NCI-H2171 treated with DMSO at 0.1 percent for 48 hours (cell line): ENCODE measurements around the gene LY86.
"Not testable (repeated sequence)": the region's sequence is repeated elsewhere in the genome, so short reads cannot be mapped to it uniquely, and the experiment has no call there.

Experiments
- DNase-seq: peaks from one replicate; lab custom pipeline; 2025; lab: John Stamatoyannopoulos, UW

The LY86 gene

GRCh38 chr6:6654599-6655575 lies 66.4 kb downstream of the LY86 start:
- no peak for DNase-seq

GRCh38 chr6:6655805-6656251 lies 67.3 kb downstream of the LY86 start:
- DNase-seq = peak; percentile 43

- DNase-seq = no peak
Observed at GRCh38 chr6:6656287-6656686, 67.8 kb downstream of the LY86 start.

DNA sequence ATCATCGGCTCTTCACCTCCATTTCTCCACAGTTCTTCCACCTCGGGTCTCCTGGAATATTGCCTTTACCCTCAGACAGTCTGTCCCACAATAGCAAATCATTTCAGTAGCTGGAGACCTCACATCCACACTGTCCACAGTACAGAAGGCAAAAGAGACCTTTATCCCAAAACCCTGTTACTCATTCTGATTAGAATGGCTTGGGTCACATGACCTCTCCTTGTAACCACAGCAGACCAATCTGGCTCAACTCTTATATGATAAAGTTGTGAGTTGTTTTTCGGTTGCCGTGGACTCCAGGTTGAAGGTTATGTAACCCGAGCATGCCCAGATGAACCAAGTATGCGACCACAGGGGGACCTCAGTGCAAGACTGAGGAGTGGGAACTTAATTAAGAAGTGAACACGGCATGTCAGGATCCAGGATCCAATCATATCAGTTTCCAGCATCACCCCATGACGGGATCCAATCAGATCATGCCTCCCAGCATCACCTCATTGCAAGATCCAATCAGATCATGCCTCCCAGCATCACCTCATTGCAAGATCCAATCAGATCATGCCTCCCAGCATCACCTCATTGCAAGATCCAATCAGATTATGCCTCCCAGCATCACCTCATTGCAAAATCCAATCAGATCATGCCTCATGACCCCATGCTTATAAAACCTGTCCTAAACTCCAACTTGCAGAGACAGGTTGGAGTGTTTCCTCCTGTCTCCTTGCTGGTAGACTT lies 68.7 kb downstream of the LY86 start:
- DNase-seq = peak; percentile 23

DNA sequence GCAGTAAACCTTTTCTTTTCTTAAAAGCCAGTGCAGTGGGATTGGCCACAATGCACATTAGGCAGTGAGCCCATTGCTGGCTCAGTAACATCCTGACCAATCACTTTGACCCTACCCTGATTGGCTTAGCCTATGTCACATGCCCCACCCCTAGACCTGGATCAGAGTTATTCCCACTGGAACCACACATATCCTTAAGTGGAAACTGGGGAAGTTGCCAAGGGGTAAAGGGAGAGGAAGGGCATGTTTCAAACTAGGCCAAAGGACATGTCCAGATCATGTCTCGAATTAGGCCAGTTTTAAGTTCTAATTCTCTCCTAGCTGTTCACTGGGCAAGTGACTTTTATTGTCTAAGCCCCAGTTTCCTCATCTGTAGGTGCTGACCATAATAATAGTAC lies 69.3 kb downstream of the LY86 start:
- DNase-seq = no peak

DNA sequence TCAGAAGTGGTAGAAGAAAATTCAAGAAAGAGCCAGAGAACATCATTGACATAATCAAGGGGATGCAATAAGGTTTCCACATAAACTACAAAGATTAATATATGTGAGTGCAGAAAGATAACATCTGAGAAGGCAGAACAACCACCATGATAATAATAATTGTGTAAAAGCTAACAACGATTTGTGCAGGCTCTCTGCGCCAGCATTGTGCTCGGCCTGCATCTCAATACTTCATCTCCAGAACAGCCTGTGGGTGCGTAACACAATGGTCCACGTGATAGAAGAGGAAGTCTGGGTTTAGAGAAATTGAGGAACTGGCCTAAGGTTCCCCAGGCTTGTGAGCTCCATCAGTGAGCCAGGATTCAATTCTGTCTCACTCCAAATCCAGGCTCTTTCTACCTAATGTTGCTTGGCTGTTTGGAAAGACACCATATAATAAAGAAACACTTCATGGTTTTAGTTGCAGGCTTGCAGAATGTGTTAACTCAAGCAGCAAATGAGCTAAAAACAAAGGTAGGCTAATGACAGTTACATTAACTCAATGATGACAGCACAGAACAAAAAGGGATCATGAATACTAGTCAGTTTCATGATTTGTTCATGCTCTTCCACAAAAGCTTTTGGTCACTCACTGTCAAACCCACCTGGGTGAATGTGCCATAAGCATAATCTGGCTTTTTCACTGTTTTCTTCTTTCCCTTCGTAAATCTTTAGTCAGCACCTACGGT lies 71.2 kb downstream of the LY86 start:
- no peak for DNase-seq

DNA sequence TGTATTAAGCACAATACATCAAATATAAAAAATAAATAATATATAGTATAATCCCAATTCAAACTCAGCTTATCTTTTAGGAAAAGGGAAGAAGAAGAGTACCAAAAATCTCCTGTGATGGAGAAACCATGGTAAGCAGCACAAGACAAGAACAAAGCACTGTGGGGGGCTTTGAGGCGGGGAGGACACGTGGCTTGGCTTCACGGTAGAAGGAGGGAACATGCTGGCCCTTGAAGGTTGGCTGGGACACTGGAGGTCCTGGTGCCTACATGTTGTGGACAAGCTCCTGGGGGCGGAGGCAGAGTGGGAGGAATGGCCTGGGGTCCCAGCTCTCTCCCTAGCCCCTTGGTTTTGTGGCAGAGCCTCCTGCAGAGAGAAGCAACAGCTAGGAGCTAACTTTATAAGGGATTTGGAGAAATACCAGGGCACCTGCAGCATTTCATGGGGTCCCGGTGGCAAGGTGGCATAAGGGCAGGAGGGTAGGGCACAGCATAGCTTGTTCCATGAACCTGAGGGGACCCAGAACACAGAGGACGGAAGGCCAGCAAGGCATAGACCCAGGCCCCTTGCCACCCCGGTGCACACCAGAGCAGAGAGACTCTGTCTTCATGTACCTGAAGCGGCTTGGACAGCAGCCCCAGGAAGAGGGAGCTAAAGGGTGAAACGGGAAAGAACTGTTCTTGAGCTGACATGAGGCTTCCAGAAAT lies 72.0 kb downstream of the LY86 start:
- no peak for DNase-seq

DNA sequence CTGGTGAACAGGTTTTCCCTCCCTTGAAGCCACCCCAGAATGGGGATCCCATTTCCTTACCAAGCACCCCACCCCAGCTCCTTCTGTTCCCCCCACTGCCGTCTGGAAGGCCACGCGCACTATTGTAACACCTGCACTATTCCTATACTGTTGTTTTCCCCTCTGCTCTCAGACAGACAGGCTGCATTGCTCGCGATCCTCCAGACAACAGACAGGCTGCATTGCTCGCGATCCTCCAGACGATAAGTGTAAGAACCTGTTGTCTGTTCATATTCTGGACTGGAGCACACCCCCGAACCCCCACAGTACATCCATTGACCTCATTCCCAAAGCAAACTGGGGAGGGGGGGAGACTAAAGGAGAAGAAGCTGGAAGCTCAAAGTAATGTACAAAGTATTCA lies 72.7 kb downstream of the LY86 start:
- DNase-seq = peak; percentile 90

GRCh38 chr6:6661684-6662083 lies 73.2 kb downstream of the LY86 start:
- DNase-seq = peak; percentile 99

- DNase-seq = no peak
Observed at GRCh38 chr6:6663421-6664135, 75.1 kb downstream of the LY86 start.

DNA sequence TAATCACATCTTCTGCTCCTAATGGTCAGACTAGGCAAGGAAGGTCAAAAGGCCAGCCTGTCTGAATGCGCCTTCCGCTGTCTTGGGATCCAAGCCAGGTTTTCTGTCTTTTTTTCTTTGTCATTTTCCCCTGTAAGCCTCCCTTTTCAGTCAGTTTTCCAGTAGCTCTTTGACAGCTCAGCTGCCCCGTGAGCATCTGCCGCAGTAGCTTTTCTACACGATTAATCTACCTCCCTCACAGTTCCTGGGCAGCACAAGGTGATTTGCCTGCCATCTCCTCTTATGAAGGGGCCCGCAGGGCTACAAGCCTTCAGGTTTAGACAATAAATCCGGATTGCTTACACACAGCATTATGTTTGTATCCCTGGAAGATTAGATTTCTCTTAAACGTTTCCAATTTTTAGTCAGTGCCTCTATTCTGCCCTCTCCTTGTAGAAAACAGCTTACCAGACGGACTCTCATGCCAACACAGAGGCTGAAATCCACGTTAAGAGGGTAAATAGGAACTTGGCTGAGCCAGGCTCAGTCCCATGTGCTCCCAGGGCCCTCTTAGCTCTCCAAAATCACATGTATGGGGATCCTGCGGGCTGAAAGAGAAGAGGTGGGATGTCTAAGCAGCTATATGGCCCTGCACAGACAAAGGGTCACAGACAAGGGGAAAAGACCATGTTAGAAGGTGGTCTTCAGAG lies 77.2 kb downstream of the LY86 start:
- DNase-seq = peak; percentile 76

GRCh38 chr6:6670150-6670549 lies 81.6 kb downstream of the LY86 start:
- DNase-seq = not testable (repeated sequence)

- no peak for DNase-seq
Observed at GRCh38 chr6:6674872-6675271, 86.4 kb downstream of the LY86 start.

DNA sequence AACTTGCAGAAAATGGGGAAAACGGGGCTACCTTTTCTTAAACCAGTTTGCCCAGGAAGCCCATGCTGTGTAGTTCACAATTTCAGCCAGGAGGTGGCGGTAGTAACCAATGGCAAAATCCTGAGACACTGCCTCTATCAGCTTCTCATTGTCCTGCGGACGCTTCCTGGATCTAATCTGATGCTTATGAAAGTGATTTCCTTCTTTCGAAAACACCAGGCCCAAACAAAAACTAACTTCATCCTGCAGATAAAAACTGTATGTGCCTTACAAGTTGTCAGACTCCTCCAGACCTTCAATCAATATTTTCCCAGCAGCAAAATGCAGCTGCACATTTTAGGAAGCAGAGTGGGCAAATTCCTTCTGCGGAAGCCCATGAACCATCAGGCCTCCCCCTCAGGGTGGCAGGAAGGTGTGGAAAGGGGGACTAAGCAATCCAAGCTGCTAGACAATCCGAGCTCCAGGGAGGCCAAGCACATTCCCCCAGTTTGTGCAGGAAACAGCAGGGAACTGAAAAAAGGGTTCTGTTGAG lies 88.5 kb downstream of the LY86 start:
- DNase-seq = peak; percentile 79

- DNase-seq = peak; percentile 52
Observed at GRCh38 chr6:6678185-6678671, 89.7 kb downstream of the LY86 start.

DNA sequence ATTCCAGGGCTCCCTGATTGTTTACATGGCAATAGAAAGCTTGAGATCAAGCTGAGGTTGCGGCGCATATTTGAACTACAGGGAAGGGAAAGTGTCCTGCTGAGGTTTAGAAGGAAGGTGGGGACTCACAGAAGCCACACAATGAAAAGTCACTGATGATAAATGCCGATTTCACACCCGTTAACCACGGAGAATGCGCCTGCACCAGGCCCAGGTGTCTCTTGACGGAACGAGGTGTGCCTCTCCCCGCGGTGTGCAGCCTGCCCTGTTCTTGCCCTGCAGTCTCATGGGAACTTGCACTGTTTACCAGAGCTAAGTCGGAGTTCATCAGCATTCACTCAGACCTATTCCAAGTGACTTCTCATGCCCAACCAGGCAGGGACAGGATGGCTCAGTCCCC lies 90.3 kb downstream of the LY86 start:
- DNase-seq = peak; percentile 78

- no peak for DNase-seq
Observed at GRCh38 chr6:6679633-6680032, 91.1 kb downstream of the LY86 start.

- DNase-seq = peak; percentile 20
Observed at GRCh38 chr6:6680526-6680925, 92.0 kb downstream of the LY86 start.

DNA sequence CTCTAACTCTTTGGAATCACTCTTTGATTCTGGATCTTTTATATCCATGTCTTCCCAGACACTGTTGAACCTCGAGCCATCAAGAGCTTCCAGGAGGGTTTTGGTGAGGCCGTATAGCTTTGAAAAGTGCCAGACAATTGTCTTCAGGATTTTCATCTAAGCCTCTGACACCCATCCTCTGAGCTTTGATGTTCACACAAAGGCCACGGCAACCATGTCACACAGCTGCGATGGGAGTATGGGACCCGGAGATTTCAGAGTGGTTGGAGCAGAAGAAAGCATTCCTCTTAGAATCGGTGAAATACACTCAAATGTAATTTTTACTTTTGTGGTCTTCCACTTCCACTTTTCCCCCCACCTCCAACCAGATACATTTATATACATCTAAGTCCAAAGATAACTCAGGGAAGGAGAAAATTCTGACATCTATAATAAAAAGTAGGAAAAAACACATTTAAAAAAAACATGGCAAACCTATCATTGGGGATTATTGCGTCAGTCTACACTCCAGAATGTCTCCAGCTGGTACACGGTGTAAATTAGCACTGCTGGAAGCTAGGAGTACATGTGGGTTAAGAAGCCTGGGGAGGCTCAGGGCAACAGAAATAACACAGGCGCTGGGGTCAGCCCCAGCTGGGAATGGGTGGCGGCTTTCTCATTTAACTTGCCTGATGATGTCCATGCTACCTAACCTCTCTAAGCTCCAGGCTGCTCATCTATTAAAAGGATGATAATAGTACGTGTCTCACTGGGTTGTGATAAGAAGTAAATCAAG lies 92.7 kb downstream of the LY86 start:
- no peak for DNase-seq
